Neural cell (in vitro differentiated cells): ENCODE results near the gene ST3GAL3. TPM values are rescaled to one million over a fixed set of nuclear protein-coding genes. Genes with fewer than 3 reads are reported as not detected.

ENCODE experiments used
- H2AFZ ChIP-seq: fragments of 200-600, 300-800 bp; sonication (generic), shearing (Covaris generic); 2 replicates; pipeline ENCODE4 v1.6.0; 2014; ENCODE audit warnings: low read depth, mild to moderate bottlenecking, antibody characterized with exemption, low read length, moderate library complexity
- H3F3A ChIP-seq: fragments of 200-600 bp; shearing (Covaris generic); 2 replicates; pipeline ENCODE4 v1.6.1; 2016; ENCODE audit warnings: mild to moderate bottlenecking, moderate library complexity, mixed read lengths, antibody characterized with exemption, low read length; ENCODE audit not compliant: insufficient read depth, poor library complexity, severe bottlenecking
- H3K27ac ChIP-seq: fragments of 200-600, 300-800 bp; sonication (generic), shearing (Covaris generic); 2 replicates; pipeline ENCODE4 v1.5.1; 2014; ENCODE audit warnings: mild to moderate bottlenecking, low read length, moderate library complexity
- H3K27me3 ChIP-seq: fragments of 300-800, 200-600 bp; sonication (generic), shearing (Covaris generic); 2 replicates; pipeline ENCODE4 v1.6.0; 2014; ENCODE audit warnings: mild to moderate bottlenecking, low read depth, low read length, moderate library complexity; ENCODE audit not compliant: insufficient read depth
- H3K36me3 ChIP-seq: fragments of 300-800, 200-600 bp; sonication (generic), shearing (Covaris generic); 2 replicates; pipeline ENCODE4 v1.5.1; 2014; ENCODE audit warnings: mild to moderate bottlenecking, antibody characterized with exemption, low read length, moderate library complexity; ENCODE audit not compliant: insufficient read depth
- H3K4me2 ChIP-seq: fragments of 300-800, 200-600 bp; sonication (generic), shearing (Covaris generic); 2 replicates; pipeline ENCODE4 v1.6.0; 2014; ENCODE audit warnings: mild to moderate bottlenecking, low read length
- H3K4me3 ChIP-seq: fragments of 300-800, 200-600 bp; sonication (generic), shearing (Covaris generic); 2 replicates; pipeline ENCODE4 v1.5.1; 2014; ENCODE audit warnings: mild to moderate bottlenecking, low read length, moderate library complexity
- H3K79me2 ChIP-seq: fragments of 200-600 bp; shearing (Covaris generic); replicated peaks from 2 replicates; pipeline ENCODE4 v1.6.0; 2014; ENCODE audit warnings: mild to moderate bottlenecking, low read length, moderate library complexity; ENCODE audit not compliant: insufficient read depth
- H3K9ac ChIP-seq: fragments of 300-800, 200-600 bp; sonication (generic), shearing (Covaris generic); 2 replicates; pipeline ENCODE4 v1.6.1; 2016; ENCODE audit warnings: mild to moderate bottlenecking, low read length, mixed read lengths
- H3K9me2 ChIP-seq: fragments of 200-600 bp; shearing (Covaris generic); 2 replicates; pipeline ENCODE4 v1.6.1; 2016; ENCODE audit warnings: mild to moderate bottlenecking, low read length, mixed read lengths; ENCODE audit not compliant: insufficient read depth
- H3K9me3 ChIP-seq: fragments of 200-600, 300-800 bp; sonication (generic), shearing (Covaris generic); 2 replicates; pipeline ENCODE4 v1.6.1; 2016; ENCODE audit warnings: mild to moderate bottlenecking, mixed run types, low read length, moderate library complexity, mixed read lengths
- H4K20me1 ChIP-seq: fragments of 200-600 bp; shearing (Covaris generic); 2 replicates; pipeline ENCODE4 v1.6.1; 2016; ENCODE audit warnings: mild to moderate bottlenecking, mixed run types; ENCODE audit not compliant: insufficient read depth
- EP300 ChIP-seq: fragments of 450-650 bp; conservative IDR thresholded peaks from 2 replicates; pipeline ENCODE4 v1.6.1; 2014; ENCODE audit warnings: antibody characterized with exemption, mild to moderate bottlenecking, moderate library complexity; ENCODE audit not compliant: poor library complexity, severe bottlenecking
- EZH2 ChIP-seq: fragments of 200-600, 300-800 bp; shearing (Covaris generic), sonication (generic); IDR thresholded peaks from 2 replicates; pipeline ENCODE4 v1.6.1; 2014; ENCODE audit warnings: antibody characterized with exemption, low read length, borderline replicate concordance, mild to moderate bottlenecking; ENCODE audit not compliant: insufficient read depth, poor library complexity, severe bottlenecking
- MXI1 ChIP-seq: fragments of 450-650 bp; conservative IDR thresholded peaks from 2 replicates; pipeline ENCODE4 v1.6.1; 2014; ENCODE audit warnings: antibody characterized with exemption, mild to moderate bottlenecking; ENCODE audit not compliant: poor library complexity, severe bottlenecking
- POLR2AphosphoS5 ChIP-seq: IDR thresholded peaks from 2 replicates; pipeline ENCODE4 v1.6.1; 2012
- RAD21 ChIP-seq: fragments of 450-650 bp; conservative IDR thresholded peaks from 2 replicates; pipeline ENCODE4 v1.6.1; 2014; ENCODE audit warnings: antibody characterized with exemption, mild to moderate bottlenecking, moderate library complexity
- SMC3 ChIP-seq: fragments of 450-650 bp; conservative IDR thresholded peaks from 2 replicates; pipeline ENCODE4 v1.6.1; 2014; ENCODE audit warnings: antibody characterized with exemption, mild to moderate bottlenecking, moderate library complexity; ENCODE audit not compliant: poor library complexity
- TAF1 ChIP-seq: IDR thresholded peaks from 2 replicates; pipeline ENCODE4 v1.6.1; 2012; ENCODE audit warnings: low read depth
- polyA plus RNA-seq: library from polyadenylated mRNA; depleted of rRNA; stranded (reverse); fragments of >200 nt; gene quantifications from 2 replicates; pipeline ENCODE4 v1.2.3, GENCODE V29; 2014
- TF ChIP-seq, protein P1 (sequence below): IDR thresholded peaks from 2 replicates; pipeline ENCODE4 v1.6.1; 2012; ENCODE audit warnings: borderline replicate concordance
- TF ChIP-seq, protein P2 (sequence below): fragments of 450-650 bp; IDR thresholded peaks from 2 replicates; pipeline ENCODE4 v1.5.1; 2014; ENCODE audit warnings: antibody characterized with exemption, mild to moderate bottlenecking, moderate library complexity; ENCODE audit not compliant: poor library complexity, severe bottlenecking

The ST3GAL3 gene
- polyA plus RNA-seq, 1 donor from 2014 or later = 36.8 TPM

DNA sequence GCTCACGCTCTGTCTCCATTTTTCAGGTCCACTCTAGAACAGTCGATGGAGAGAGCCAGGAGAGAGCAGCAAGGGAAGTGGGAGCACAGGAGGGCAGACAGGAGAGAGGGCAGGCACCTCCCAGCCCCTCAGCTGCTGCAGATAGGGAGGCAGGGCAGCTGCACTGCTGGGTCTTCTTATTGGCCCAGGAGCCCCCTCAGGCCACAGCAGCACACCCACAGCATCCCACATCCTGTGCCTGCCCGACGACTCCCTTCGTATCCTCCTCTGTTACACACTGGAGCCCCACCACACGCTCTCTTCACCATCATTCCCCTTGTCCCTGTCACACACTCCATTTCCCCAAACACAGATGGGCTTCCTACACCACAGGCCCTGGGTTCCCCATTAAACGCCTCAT lies 212.6 kb downstream of the ST3GAL3 start:
- no peaks in the 10 kb centered on the region for H4K20me1 ChIP-seq
- no peaks in the 10 kb centered on the region for H3F3A ChIP-seq
- H3K27me3 ChIP-seq = no peaks in the 10 kb centered on the region
- no peaks in the 10 kb centered on the region for H3K9me3 ChIP-seq
- no peaks in the 10 kb centered on the region for H3K79me2 ChIP-seq
- H3K36me3 ChIP-seq = no peaks in the 10 kb centered on the region
- no peak overlapping the region for H3K27ac ChIP-seq
- no peak overlapping the region for H3K4me3 ChIP-seq
- H3K9me2 ChIP-seq = no peaks in the 10 kb centered on the region
- H3K9ac ChIP-seq = no peak overlapping the region
- H2AFZ ChIP-seq = no peak overlapping the region
- no peak overlapping the region for H3K4me2 ChIP-seq
- TF ChIP-seq EP300 (no peak), POLR2AphosphoS5 (no peak), RAD21 (no peak), TAF1 (no peak)
- TF ChIP-seq, protein P1, sequence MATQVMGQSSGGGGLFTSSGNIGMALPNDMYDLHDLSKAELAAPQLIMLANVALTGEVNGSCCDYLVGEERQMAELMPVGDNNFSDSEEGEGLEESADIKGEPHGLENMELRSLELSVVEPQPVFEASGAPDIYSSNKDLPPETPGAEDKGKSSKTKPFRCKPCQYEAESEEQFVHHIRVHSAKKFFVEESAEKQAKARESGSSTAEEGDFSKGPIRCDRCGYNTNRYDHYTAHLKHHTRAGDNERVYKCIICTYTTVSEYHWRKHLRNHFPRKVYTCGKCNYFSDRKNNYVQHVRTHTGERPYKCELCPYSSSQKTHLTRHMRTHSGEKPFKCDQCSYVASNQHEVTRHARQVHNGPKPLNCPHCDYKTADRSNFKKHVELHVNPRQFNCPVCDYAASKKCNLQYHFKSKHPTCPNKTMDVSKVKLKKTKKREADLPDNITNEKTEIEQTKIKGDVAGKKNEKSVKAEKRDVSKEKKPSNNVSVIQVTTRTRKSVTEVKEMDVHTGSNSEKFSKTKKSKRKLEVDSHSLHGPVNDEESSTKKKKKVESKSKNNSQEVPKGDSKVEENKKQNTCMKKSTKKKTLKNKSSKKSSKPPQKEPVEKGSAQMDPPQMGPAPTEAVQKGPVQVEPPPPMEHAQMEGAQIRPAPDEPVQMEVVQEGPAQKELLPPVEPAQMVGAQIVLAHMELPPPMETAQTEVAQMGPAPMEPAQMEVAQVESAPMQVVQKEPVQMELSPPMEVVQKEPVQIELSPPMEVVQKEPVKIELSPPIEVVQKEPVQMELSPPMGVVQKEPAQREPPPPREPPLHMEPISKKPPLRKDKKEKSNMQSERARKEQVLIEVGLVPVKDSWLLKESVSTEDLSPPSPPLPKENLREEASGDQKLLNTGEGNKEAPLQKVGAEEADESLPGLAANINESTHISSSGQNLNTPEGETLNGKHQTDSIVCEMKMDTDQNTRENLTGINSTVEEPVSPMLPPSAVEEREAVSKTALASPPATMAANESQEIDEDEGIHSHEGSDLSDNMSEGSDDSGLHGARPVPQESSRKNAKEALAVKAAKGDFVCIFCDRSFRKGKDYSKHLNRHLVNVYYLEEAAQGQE = no peak
- TF ChIP-seq, protein P2, sequence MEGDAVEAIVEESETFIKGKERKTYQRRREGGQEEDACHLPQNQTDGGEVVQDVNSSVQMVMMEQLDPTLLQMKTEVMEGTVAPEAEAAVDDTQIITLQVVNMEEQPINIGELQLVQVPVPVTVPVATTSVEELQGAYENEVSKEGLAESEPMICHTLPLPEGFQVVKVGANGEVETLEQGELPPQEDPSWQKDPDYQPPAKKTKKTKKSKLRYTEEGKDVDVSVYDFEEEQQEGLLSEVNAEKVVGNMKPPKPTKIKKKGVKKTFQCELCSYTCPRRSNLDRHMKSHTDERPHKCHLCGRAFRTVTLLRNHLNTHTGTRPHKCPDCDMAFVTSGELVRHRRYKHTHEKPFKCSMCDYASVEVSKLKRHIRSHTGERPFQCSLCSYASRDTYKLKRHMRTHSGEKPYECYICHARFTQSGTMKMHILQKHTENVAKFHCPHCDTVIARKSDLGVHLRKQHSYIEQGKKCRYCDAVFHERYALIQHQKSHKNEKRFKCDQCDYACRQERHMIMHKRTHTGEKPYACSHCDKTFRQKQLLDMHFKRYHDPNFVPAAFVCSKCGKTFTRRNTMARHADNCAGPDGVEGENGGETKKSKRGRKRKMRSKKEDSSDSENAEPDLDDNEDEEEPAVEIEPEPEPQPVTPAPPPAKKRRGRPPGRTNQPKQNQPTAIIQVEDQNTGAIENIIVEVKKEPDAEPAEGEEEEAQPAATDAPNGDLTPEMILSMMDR = no peak

DNA sequence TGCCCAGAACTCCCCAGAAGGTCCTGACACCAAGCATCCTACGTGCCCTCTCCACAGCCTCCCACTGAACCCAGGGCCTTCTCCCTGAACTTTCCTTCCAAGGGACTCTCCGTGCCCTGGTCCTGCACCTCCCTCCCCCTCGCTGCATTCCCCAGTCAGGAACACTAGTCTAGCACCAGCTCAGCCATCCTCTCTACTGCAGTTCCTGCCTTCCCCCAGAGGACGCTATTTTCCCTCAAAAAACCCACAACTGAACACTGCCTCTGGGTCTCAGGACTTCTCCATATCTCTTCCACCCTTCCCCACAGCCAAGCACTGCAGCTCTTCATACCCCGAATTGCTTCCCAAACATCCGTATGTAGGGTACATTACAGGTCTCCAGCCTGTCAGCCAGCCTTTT lies 213.7 kb downstream of the ST3GAL3 start:
- Histone ChIP-seq H3F3A (no peaks in the 10 kb centered on the region), H3K4me3 (no peak overlapping the region)
- TF ChIP-seq RAD21 (no peak), SMC3 (no peak), POLR2AphosphoS5 (no peak), EP300 (no peak), MXI1 (no peak), EZH2 (no peak), TAF1 (no peak)
- TF ChIP-seq, protein P2 = no peak
- TF ChIP-seq, protein P1 = no peak

More for the DNA sequence above, 213.7 kb downstream of the ST3GAL3 start:
- no peak overlapping the region for H2AFZ ChIP-seq
- no peak overlapping the region for H3K9ac ChIP-seq
- H3K9me3 ChIP-seq = no peaks in the 10 kb centered on the region
- no peaks in the 10 kb centered on the region for H3K36me3 ChIP-seq
- no peak overlapping the region for H3K4me2 ChIP-seq
- H3K9me2 ChIP-seq = no peaks in the 10 kb centered on the region
- H3K79me2 ChIP-seq = no peaks in the 10 kb centered on the region
- H3K27me3 ChIP-seq = no peaks in the 10 kb centered on the region
- H4K20me1 ChIP-seq = no peaks in the 10 kb centered on the region
- H3K27ac ChIP-seq = no peak overlapping the region
